IMR-90 (cell line): ENCODE measurements around the gene QKI. TPM values are rescaled to one million over a fixed set of nuclear protein-coding genes. Genes with fewer than 3 reads are reported as not detected.

ENCODE experiments used
- ATAC-seq: fragments of 200-7000 bp; cut with Tn5 transposase; 2 replicates; pipeline ENCODE4 v1.9.1; 2020; ENCODE audit warnings: low read depth, mild to moderate bottlenecking, moderate library complexity
- BruUV-seq: library from RNA; stranded (reverse); fragments of 400-500 nt; replicated peaks from 2 replicates; lab custom pipeline; 2021; lab: Mats Ljungman, UMichigan
- CTCF ChIA-PET: fragments of 300-600 bp; formaldehyde crosslinking; extraction: SDS; loops from one replicate; lab custom pipeline; 2021; ENCODE audit warnings: antibody characterized with exemption; lab: Yijun Ruan, JAX
- POLR2A ChIA-PET: fragments of 300-600 bp; sonication (Branson Sonifier 250); formaldehyde crosslinking; loops from one replicate; lab custom pipeline; 2022; ENCODE audit warnings: antibody characterized with exemption; ENCODE audit not compliant: unreplicated experiment; lab: Charles Lee
- DNase-seq: peaks from one replicate; pipeline ENCODE4 v3.0.0; 2013
- H2AFZ ChIP-seq: replicated peaks from 2 replicates; pipeline ENCODE3; 2013; ENCODE audit warnings: low read length, mild to moderate bottlenecking; ENCODE audit not compliant: poor library complexity
- H2AK5ac ChIP-seq: 2 replicates; pipeline ENCODE4 v1.6.1; 2013; ENCODE audit warnings: low read depth, low read length, inconsistent platforms
- H2AK9ac ChIP-seq: replicated peaks from 2 replicates; pipeline ENCODE3; 2013; ENCODE audit warnings: mild to moderate bottlenecking, low read depth, low read length, moderate library complexity; ENCODE audit not compliant: poor library complexity
- H2BK120ac ChIP-seq: 2 replicates; pipeline ENCODE4 v1.6.1; 2013; ENCODE audit warnings: low read depth, low read length, inconsistent platforms
- H2BK15ac ChIP-seq: 3 replicates; pipeline ENCODE4 v1.6.1; 2013; ENCODE audit warnings: low read depth, low read length, inconsistent platforms
- H2BK20ac ChIP-seq: 2 replicates; pipeline ENCODE4 v1.6.1; 2013; ENCODE audit warnings: low read depth, mild to moderate bottlenecking, inconsistent platforms, low read length, moderate library complexity
- H2BK5ac ChIP-seq: 2 replicates; pipeline ENCODE4 v1.6.1; 2013; ENCODE audit warnings: mild to moderate bottlenecking, low read depth, low read length, inconsistent platforms; ENCODE audit not compliant: poor library complexity, severe bottlenecking
- H3K14ac ChIP-seq: replicated peaks from 2 replicates; pipeline ENCODE4 v1.6.1; 2013; ENCODE audit warnings: low read depth, low read length, inconsistent platforms
- H3K18ac ChIP-seq: 2 replicates; pipeline ENCODE4 v1.6.1; 2013; ENCODE audit warnings: low read depth, low read length, control low read depth
- H3K23ac ChIP-seq: 2 replicates; pipeline ENCODE4 v1.6.1; 2013; ENCODE audit warnings: low read depth, low read length, inconsistent platforms
- H3K27ac ChIP-seq: 2 replicates; pipeline ENCODE4 v1.5.1; 2013; ENCODE audit warnings: mild to moderate bottlenecking, control low read depth, low read length; ENCODE audit not compliant: insufficient read depth
- H3K27me3 ChIP-seq: 2 replicates; pipeline ENCODE4 v1.6.1; 2013; ENCODE audit warnings: low read length; ENCODE audit not compliant: control insufficient read depth, insufficient read depth
- H3K36me3 ChIP-seq: 2 replicates; pipeline ENCODE4 v1.6.1; 2013; ENCODE audit warnings: low read length, mixed read lengths; ENCODE audit not compliant: control insufficient read depth, insufficient read depth
- H3K4ac ChIP-seq: 2 replicates; pipeline ENCODE4 v1.6.1; 2013; ENCODE audit warnings: low read depth, low read length, inconsistent platforms
- H3K4me1 ChIP-seq: 2 replicates; pipeline ENCODE4 v1.6.1; 2013; ENCODE audit warnings: low read length, mixed read lengths; ENCODE audit not compliant: control insufficient read depth, insufficient read depth
- H3K4me2 ChIP-seq: 2 replicates; pipeline ENCODE4 v1.6.1; 2013; ENCODE audit warnings: low read depth, mild to moderate bottlenecking, control low read depth, low read length, moderate library complexity
- H3K4me3 ChIP-seq: 2 replicates; pipeline ENCODE4 v1.5.1; 2013; ENCODE audit warnings: low read depth, mild to moderate bottlenecking, control low read depth, low read length, moderate library complexity; ENCODE audit not compliant: insufficient read depth
- H3K56ac ChIP-seq: 2 replicates; pipeline ENCODE4 v1.6.1; 2013; ENCODE audit warnings: low read length, inconsistent platforms; ENCODE audit not compliant: insufficient read depth; ENCODE audit errors: extremely low read depth
- H3K79me1 ChIP-seq, 2 experiments: 2 replicates each; pipeline ENCODE4 v1.6.1; 2013; ENCODE audit warnings: low read length in 2 of 2, inconsistent platforms in 1 of 2, low read depth in 1 of 2
- H3K9ac ChIP-seq: 2 replicates; pipeline ENCODE4 v1.6.1; 2013; ENCODE audit warnings: low read depth, low read length, control low read depth
- H3K9me1 ChIP-seq: 2 replicates; pipeline ENCODE4 v1.6.1; 2013; ENCODE audit warnings: low read length, inconsistent platforms; ENCODE audit not compliant: insufficient read depth
- H3K9me3 ChIP-seq: 2 replicates; pipeline ENCODE4 v1.6.1; 2013; ENCODE audit warnings: low read length; ENCODE audit not compliant: control insufficient read depth, insufficient read depth
- H4K20me1 ChIP-seq: 2 replicates; pipeline ENCODE4 v1.6.1; 2013; ENCODE audit warnings: low read length, inconsistent platforms; ENCODE audit not compliant: insufficient read depth
- H4K5ac ChIP-seq: 2 replicates; pipeline ENCODE4 v1.6.1; 2013; ENCODE audit warnings: mild to moderate bottlenecking, low read depth, low read length, control low read depth
- H4K8ac ChIP-seq, 2 experiments: 2 replicates each; pipeline ENCODE4 v1.6.1; 2013; ENCODE audit warnings: low read depth in 2 of 2, low read length in 2 of 2, control low read depth in 1 of 2, inconsistent platforms in 1 of 2
- H4K91ac ChIP-seq: 2 replicates; pipeline ENCODE4 v1.6.1; 2013; ENCODE audit warnings: low read depth, low read length, inconsistent platforms; ENCODE audit not compliant: insufficient read depth
- POLR2A ChIP-seq: IDR thresholded peaks from 2 replicates; pipeline ENCODE4 v1.6.1; 2012; ENCODE audit warnings: mild to moderate bottlenecking, low read depth, low read length
- WGBS, 2 experiments: methylation state at CpG; one replicate each; pipeline versions ENCODE4 v1.1.5 to v1.1.7; 2013; ENCODE audit warnings: missing lambda C conversion rate in 2 of 2; ENCODE audit not compliant: insufficient read length in 1 of 2; ENCODE audit errors: extremely low coverage in 2 of 2; 5-methylcytosine and 5-hydroxymethylcytosine counted together
- dilution Hi-C: fragments of 300-500 bp; cut with HindIII; formaldehyde crosslinking; loops from one replicate; pipeline ENCODE4 v1.14.3; 2018; ENCODE audit warnings: low sequenced_read_pairs; ENCODE audit not compliant: unreplicated experiment
- in situ Hi-C: fragments of 300-500 bp; cut with MboI; formaldehyde crosslinking; loops from 3 replicates; pipeline ENCODE4 v1.14.3; 2019; ENCODE audit warnings: low sequenced_read_pairs, inconsistent platforms, mixed read lengths
- intact Hi-C: fragments of 100-400 bp; cut with micrococcal nuclease; formaldehyde crosslinking; loops from 2 replicates; pipeline ENCODE4 v1.10.0; 2022
- polyA plus RNA-seq, 3 experiments: library from polyadenylated mRNA; depleted of rRNA; stranded (reverse); fragments of >200 nt; gene quantifications; 2 replicates each; pipeline ENCODE4 v1.2.3, GENCODE V29; 2012; ENCODE audit warnings: low replicate concordance in 1 of 3
- total RNA-seq: library from RNA; depleted of rRNA; stranded (reverse); fragments of >200 nt; gene quantifications from 2 replicates; pipeline ENCODE4 v1.2.3, GENCODE V29; 2012

The QKI gene
- total and polyA plus RNA-seq, 2 of the 4 experiments (the other 2 are of a cell fraction) = 112 to 232 TPM

GRCh38 chr6:163600331-163600730, 185.8 kb downstream of the QKI start:
- DNase-seq = no peak
- BruUV-seq = no TSS peak

More at GRCh38 chr6:163600331-163600730, 185.8 kb downstream of the QKI start:
- Histone ChIP-seq H4K8ac (no peak overlapping the region), H2BK120ac (no peak overlapping the region), H3K18ac (no peak overlapping the region), H3K4ac (no peak overlapping the region), H4K5ac (no peak overlapping the region), H3K27me3 (peaks cover 2% of the 10 kb centered on the region; the same call in 1 of the 2 replicates), H3K4me1 (no peaks in the 10 kb centered on the region), H2AFZ (no peak overlapping the region), H3K27ac (no peak overlapping the region), H3K9me3 (no peaks in the 10 kb centered on the region), H3K36me3 (no peaks in the 10 kb centered on the region), H3K23ac (no peak overlapping the region), H3K9ac (no peak overlapping the region), H3K14ac (no peak overlapping the region), H3K9me1 (no peaks in the 10 kb centered on the region; the same call in 1 of the 2 replicates), H3K4me3 (no peak overlapping the region), H4K91ac (no peak overlapping the region), H2AK5ac (no peak overlapping the region), H2BK15ac (no peak overlapping the region), H3K56ac (no peak overlapping the region), H2BK20ac (no peak overlapping the region), H3K4me2 (no peak overlapping the region), H2BK5ac (no peak overlapping the region), H4K20me1 (no peaks in the 10 kb centered on the region), H3K79me1 (no peaks in the 10 kb centered on the region), H2AK9ac (no peak overlapping the region)
- WGBS, 2 experiments = 80% methylated on average over 1 of the region's 5 CpGs; no CpG with 5 or more reads in 1 of the 2 experiments
- in situ Hi-C loops (no loop called here), dilution Hi-C loops (no loop called here), intact Hi-C loops (no loop called here)
- CTCF ChIA-PET = no interaction called here
- ATAC-seq = no peak
- POLR2A ChIA-PET = no interaction called here
- no peak for TF ChIP-seq POLR2A
